Fibroblast of pulmonary artery (primary cell): ENCODE data around the gene UNC50.

Experiments used
- DNase-seq: peaks from one replicate; pipeline ENCODE4 v3.0.0-alpha.2; 2010; ENCODE audit warnings: low read depth
- H3K4me3 ChIP-seq: replicated peaks from 2 replicates; pipeline ENCODE4 v1.5.1; 2011; ENCODE audit warnings: low read depth, mild to moderate bottlenecking, control low read depth, low read length, moderate library complexity
- CTCF ChIP-seq: IDR thresholded peaks from 2 replicates; pipeline ENCODE4 v1.5.1; 2011; ENCODE audit warnings: mild to moderate bottlenecking, control low read depth, low read length, inconsistent platforms; ENCODE audit errors: missing control alignments

Gene UNC50

GRCh38 chr2:98608962-98609604, 694 bp downstream of the UNC50 start:
- TF ChIP-seq CTCF = no peak
- DNase-seq = peak; percentile 52
- peak overlapping the region; percentile 79 for H3K4me3 ChIP-seq

GRCh38 chr2:98614024-98614739, 5.8 kb downstream of the UNC50 start:
- DNase-seq = no peak
- no peak for TF ChIP-seq CTCF
- H3K4me3 ChIP-seq = no peak overlapping the region

GRCh38 chr2:98615481-98615880, 7.1 kb downstream of the UNC50 start:
- TF ChIP-seq CTCF = peak; percentile 12
- no peak for DNase-seq
- no peak overlapping the region for H3K4me3 ChIP-seq

- DNase-seq = no peak
- H3K4me3 ChIP-seq = no peak overlapping the region
- TF ChIP-seq CTCF = no peak
Measured at GRCh38 chr2:98617149-98617548, 8.8 kb downstream of the UNC50 start.

- TF ChIP-seq CTCF = no peak
- DNase-seq = peak; percentile 78
- H3K4me3 ChIP-seq = no peak overlapping the region
Measured at GRCh38 chr2:98623657-98624056, 15.3 kb downstream of the UNC50 start.

- no peak for TF ChIP-seq CTCF
- no peak overlapping the region for H3K4me3 ChIP-seq
- no peak for DNase-seq
Measured at GRCh38 chr2:98632351-98632750, 24.0 kb downstream of the UNC50 start.
